GM23338 (cell line): ENCODE data around the gene ARRB1.

Source experiments
- CTCF ChIP-seq, 2 experiments: fragments of 200-600 bp in 1 of 2; sonication (generic) in 1 of 2; conservative IDR thresholded peaks; 2 replicates each; pipeline versions ENCODE4 v1.5.1 to v1.6.1; 2016 to 2017; ENCODE audit warnings: antibody characterized with exemption in 2 of 2, low read depth in 2 of 2, mild to moderate bottlenecking in 2 of 2, moderate library complexity in 1 of 2
- ETS1 ChIP-seq: IDR thresholded peaks from 2 replicates; pipeline ENCODE4 v1.6.1; 2016; ENCODE audit warnings: antibody characterized with exemption
- EZH2 ChIP-seq: fragments of 200-600 bp; sonication (generic); IDR thresholded peaks from one replicate; pipeline ENCODE4 v1.8.0; 2017; ENCODE audit warnings: antibody characterized with exemption, mild to moderate bottlenecking, low read depth; ENCODE audit not compliant: unreplicated experiment
- EZH2phosphoT487 ChIP-seq: fragments of 200-600 bp; sonication (generic); IDR thresholded peaks from one replicate; pipeline ENCODE4 v1.8.1; 2018; ENCODE audit warnings: antibody characterized with exemption; ENCODE audit not compliant: unreplicated experiment
- JUNB ChIP-seq: IDR thresholded peaks from one replicate; pipeline ENCODE4 v1.6.1; 2016; ENCODE audit warnings: antibody characterized with exemption; ENCODE audit not compliant: unreplicated experiment
- NANOG ChIP-seq: IDR thresholded peaks from 2 replicates; pipeline ENCODE4 v1.6.1; 2016; ENCODE audit warnings: antibody characterized with exemption, borderline replicate concordance
- POLR2AphosphoS5 ChIP-seq: IDR thresholded peaks from 2 replicates; pipeline ENCODE4 v1.6.1; 2016; ENCODE audit warnings: antibody characterized with exemption, low read depth
- ZNF114 ChIP-seq: fragments of 250-450 bp; sonication (Bioruptor Pico); IDR thresholded peaks from 2 replicates; pipeline ENCODE4 v1.5.0; 2020; ENCODE audit warnings: mild to moderate bottlenecking, moderate library complexity
- ZNF331 ChIP-seq: fragments of 250-450 bp; sonication (Bioruptor Pico); IDR thresholded peaks from 2 replicates; pipeline ENCODE4 v1.5.0; 2020; ENCODE audit warnings: low read depth, mild to moderate bottlenecking, moderate library complexity
- TF ChIP-seq, protein P1 (sequence below): IDR thresholded peaks from one replicate; pipeline ENCODE4 v1.6.1; 2018; ENCODE audit warnings: antibody characterized with exemption; ENCODE audit not compliant: unreplicated experiment
- TF ChIP-seq, protein P2 (sequence below): fragments of 250-450 bp; sonication (Bioruptor Pico); IDR thresholded peaks from 2 replicates; pipeline ENCODE4 v1.5.0; 2020; ENCODE audit warnings: mild to moderate bottlenecking, moderate library complexity

DNA sequence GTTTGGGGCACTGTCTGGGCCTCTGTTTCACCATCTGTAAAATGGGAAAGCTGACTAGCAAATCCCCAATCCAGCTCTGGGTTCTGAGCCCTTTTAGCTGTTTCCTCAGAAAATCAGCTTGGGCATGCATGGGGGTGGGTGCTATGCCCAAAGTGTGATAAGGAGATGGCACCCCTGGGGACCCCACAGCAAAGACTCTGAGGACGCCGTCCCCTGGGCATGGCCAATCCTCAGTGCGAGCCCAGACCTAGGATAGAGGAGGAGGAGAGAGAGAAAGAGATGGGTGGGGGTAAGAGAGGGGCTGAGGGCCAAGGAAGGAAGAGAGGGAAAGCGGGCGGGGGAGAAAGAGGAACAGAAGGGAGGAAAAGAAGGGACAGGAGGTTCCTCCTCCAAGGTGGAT is 79.1 kb downstream of the ARRB1 start:
- no peak for TF ChIP-seq CTCF (conservative IDR thresholded peaks at IDR 0.05; ENCODE audit: low read depth in 2 of 2)
- TF ChIP-seq EZH2 = no peak
- TF ChIP-seq, protein P1, sequence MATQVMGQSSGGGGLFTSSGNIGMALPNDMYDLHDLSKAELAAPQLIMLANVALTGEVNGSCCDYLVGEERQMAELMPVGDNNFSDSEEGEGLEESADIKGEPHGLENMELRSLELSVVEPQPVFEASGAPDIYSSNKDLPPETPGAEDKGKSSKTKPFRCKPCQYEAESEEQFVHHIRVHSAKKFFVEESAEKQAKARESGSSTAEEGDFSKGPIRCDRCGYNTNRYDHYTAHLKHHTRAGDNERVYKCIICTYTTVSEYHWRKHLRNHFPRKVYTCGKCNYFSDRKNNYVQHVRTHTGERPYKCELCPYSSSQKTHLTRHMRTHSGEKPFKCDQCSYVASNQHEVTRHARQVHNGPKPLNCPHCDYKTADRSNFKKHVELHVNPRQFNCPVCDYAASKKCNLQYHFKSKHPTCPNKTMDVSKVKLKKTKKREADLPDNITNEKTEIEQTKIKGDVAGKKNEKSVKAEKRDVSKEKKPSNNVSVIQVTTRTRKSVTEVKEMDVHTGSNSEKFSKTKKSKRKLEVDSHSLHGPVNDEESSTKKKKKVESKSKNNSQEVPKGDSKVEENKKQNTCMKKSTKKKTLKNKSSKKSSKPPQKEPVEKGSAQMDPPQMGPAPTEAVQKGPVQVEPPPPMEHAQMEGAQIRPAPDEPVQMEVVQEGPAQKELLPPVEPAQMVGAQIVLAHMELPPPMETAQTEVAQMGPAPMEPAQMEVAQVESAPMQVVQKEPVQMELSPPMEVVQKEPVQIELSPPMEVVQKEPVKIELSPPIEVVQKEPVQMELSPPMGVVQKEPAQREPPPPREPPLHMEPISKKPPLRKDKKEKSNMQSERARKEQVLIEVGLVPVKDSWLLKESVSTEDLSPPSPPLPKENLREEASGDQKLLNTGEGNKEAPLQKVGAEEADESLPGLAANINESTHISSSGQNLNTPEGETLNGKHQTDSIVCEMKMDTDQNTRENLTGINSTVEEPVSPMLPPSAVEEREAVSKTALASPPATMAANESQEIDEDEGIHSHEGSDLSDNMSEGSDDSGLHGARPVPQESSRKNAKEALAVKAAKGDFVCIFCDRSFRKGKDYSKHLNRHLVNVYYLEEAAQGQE = no peak
- TF ChIP-seq, protein P2, sequence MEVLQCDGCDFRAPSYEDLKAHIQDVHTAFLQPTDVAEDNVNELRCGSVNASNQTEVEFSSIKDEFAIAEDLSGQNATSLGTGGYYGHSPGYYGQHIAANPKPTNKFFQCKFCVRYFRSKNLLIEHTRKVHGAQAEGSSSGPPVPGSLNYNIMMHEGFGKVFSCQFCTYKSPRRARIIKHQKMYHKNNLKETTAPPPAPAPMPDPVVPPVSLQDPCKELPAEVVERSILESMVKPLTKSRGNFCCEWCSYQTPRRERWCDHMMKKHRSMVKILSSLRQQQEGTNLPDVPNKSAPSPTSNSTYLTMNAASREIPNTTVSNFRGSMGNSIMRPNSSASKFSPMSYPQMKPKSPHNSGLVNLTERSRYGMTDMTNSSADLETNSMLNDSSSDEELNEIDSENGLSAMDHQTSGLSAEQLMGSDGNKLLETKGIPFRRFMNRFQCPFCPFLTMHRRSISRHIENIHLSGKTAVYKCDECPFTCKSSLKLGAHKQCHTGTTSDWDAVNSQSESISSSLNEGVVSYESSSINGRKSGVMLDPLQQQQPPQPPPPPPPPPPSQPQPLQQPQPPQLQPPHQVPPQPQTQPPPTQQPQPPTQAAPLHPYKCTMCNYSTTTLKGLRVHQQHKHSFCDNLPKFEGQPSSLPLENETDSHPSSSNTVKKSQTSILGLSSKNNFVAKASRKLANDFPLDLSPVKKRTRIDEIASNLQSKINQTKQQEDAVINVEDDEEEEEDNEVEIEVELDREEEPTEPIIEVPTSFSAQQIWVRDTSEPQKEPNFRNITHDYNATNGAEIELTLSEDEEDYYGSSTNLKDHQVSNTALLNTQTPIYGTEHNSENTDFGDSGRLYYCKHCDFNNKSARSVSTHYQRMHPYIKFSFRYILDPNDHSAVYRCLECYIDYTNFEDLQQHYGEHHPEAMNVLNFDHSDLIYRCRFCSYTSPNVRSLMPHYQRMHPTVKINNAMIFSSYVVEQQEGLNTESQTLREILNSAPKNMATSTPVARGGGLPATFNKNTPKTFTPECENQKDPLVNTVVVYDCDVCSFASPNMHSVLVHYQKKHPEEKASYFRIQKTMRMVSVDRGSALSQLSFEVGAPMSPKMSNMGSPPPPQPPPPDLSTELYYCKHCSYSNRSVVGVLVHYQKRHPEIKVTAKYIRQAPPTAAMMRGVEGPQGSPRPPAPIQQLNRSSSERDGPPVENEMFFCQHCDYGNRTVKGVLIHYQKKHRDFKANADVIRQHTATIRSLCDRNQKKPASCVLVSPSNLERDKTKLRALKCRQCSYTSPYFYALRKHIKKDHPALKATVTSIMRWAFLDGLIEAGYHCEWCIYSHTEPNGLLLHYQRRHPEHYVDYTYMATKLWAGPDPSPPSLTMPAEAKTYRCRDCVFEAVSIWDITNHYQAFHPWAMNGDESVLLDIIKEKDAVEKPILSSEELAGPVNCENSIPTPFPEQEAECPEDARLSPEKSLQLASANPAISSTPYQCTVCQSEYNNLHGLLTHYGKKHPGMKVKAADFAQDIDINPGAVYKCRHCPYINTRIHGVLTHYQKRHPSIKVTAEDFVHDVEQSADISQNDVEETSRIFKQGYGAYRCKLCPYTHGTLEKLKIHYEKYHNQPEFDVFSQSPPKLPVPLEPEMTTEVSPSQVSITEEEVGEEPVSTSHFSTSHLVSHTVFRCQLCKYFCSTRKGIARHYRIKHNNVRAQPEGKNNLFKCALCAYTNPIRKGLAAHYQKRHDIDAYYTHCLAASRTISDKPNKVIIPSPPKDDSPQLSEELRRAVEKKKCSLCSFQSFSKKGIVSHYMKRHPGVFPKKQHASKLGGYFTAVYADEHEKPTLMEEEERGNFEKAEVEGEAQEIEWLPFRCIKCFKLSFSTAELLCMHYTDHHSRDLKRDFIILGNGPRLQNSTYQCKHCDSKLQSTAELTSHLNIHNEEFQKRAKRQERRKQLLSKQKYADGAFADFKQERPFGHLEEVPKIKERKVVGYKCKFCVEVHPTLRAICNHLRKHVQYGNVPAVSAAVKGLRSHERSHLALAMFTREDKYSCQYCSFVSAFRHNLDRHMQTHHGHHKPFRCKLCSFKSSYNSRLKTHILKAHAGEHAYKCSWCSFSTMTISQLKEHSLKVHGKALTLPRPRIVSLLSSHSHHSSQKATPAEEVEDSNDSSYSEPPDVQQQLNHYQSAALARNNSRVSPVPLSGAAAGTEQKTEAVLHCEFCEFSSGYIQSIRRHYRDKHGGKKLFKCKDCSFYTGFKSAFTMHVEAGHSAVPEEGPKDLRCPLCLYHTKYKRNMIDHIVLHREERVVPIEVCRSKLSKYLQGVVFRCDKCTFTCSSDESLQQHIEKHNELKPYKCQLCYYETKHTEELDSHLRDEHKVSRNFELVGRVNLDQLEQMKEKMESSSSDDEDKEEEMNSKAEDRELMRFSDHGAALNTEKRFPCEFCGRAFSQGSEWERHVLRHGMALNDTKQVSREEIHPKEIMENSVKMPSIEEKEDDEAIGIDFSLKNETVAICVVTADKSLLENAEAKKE = no peak
- no peak for TF ChIP-seq POLR2AphosphoS5
- TF ChIP-seq JUNB = no peak
- no peak for TF ChIP-seq ZNF331
- no peak for TF ChIP-seq ETS1
- TF ChIP-seq NANOG = no peak
- no peak for TF ChIP-seq ZNF114 (CRISPR knock-in tag)
- TF ChIP-seq EZH2phosphoT487 = no peak
